HepG2 (cell line): ENCODE measurements around the gene TPM1. TPM values are rescaled to one million over a fixed set of nuclear protein-coding genes. Genes with fewer than 3 reads are reported as not detected.

ENCODE experiments used
- ATAC-seq: fragments of 200-7000 bp; cut with Tn5 transposase; 3 replicates; pipeline ENCODE4 v1.9.1; 2020; ENCODE audit warnings: mild to moderate bottlenecking, moderate library complexity
- BruUV-seq: library from RNA; stranded (reverse); fragments of 400-500 nt; replicated peaks from 2 replicates; lab custom pipeline; 2021; lab: Mats Ljungman, UMichigan
- CTCF ChIA-PET: fragments of 300-600 bp; formaldehyde crosslinking; extraction: SDS; loops from one replicate; lab custom pipeline; 2021; ENCODE audit warnings: low total read pairs, inconsistent platforms, low intra/inter-chr PET ratio; lab: Yijun Ruan, JAX
- POLR2A ChIA-PET: fragments of 350-600 bp; sonication (Branson Sonifier 250); formaldehyde crosslinking; loops from one replicate; lab custom pipeline; 2020; ENCODE audit warnings: antibody characterized with exemption, inconsistent platforms; lab: Yijun Ruan, JAX
- DNase-seq: peaks from one replicate; pipeline ENCODE4 v3.0.0-alpha.2; 2015; ENCODE audit warnings: low spot score
- FAIRE-seq: peaks from 3 replicates; lab custom pipeline; 2011; peaks lifted over from hg19 to GRCh38; lab: Jason Lieb, UNC
- H2AFZ ChIP-seq: one replicate; pipeline ENCODE4 v1.6.1; 2011; ENCODE audit warnings: low read length, inconsistent platforms
- H3K27ac ChIP-seq: fragments of 300-600 bp; 3 replicates; pipeline ENCODE4 v1.8.0; 2011; ENCODE audit warnings: mixed run types, mild to moderate bottlenecking, mixed read lengths, low read length, inconsistent platforms; ENCODE audit not compliant: insufficient read depth; ENCODE audit errors: extremely low read length
- H3K27me3 ChIP-seq, 2 experiments: fragments of 200-600 bp in 1 of 2; 2 replicates in 1 of 2; 3 replicates in 1 of 2; pipeline versions ENCODE4 v1.6.0 to v1.8.0; 2011; ENCODE audit warnings: low read length in 2 of 2, mild to moderate bottlenecking in 2 of 2, moderate library complexity in 2 of 2, inconsistent platforms in 1 of 2; ENCODE audit not compliant: insufficient read depth in 2 of 2, control insufficient read depth in 1 of 2
- H3K36me3 ChIP-seq, 2 experiments: fragments of 200-600 bp in 1 of 2; replicated peaks in 1 of 2; 2 replicates in 1 of 2; 3 replicates in 1 of 2; pipeline versions ENCODE4 v1.5.1 to v1.8.0; 2011; ENCODE audit warnings: low read length in 2 of 2, inconsistent platforms in 1 of 2; ENCODE audit not compliant: insufficient read depth in 2 of 2, control insufficient read depth in 1 of 2
- H3K4me1 ChIP-seq: 2 replicates; pipeline ENCODE4 v1.5.1; 2012; ENCODE audit warnings: low read length, inconsistent platforms; ENCODE audit not compliant: insufficient read depth
- H3K4me2 ChIP-seq: 2 replicates; pipeline ENCODE4 v1.6.0; 2011; ENCODE audit warnings: low read depth, low read length, inconsistent platforms
- H3K4me3 ChIP-seq, 3 experiments: fragments of 200-600 bp in 1 of 3; sonication (generic), shearing (Covaris generic) in 1 of 3; replicated peaks in 1 of 3; 2 replicates each; pipeline ENCODE4 v1.5.1; 2011 to 2016; ENCODE audit warnings: low read length in 3 of 3, inconsistent platforms in 2 of 3, low read depth in 2 of 3, mild to moderate bottlenecking in 2 of 3, control low read depth in 1 of 3, mixed read lengths in 1 of 3; ENCODE audit not compliant: insufficient read depth in 1 of 3
- H3K79me2 ChIP-seq: one replicate; pipeline ENCODE4 v1.6.1; 2011; ENCODE audit warnings: low read length, inconsistent platforms; ENCODE audit not compliant: insufficient read depth
- H3K9ac ChIP-seq: 2 replicates; pipeline ENCODE4 v1.6.0; 2011; ENCODE audit warnings: mild to moderate bottlenecking, low read depth, low read length, inconsistent platforms; ENCODE audit not compliant: insufficient read depth
- H3K9me3 ChIP-seq: 2 replicates; pipeline ENCODE4 v1.5.1; 2012; ENCODE audit warnings: mild to moderate bottlenecking, low read length
- H4K20me1 ChIP-seq: 2 replicates; pipeline ENCODE4 v1.6.0; 2011; ENCODE audit warnings: inconsistent platforms, mild to moderate bottlenecking, low read length, moderate library complexity; ENCODE audit not compliant: insufficient read depth
- FOXA3 ChIP-seq: IDR thresholded peaks from 2 replicates; pipeline ENCODE4 v1.6.1; 2016; ENCODE audit warnings: missing genetic modification reagents, missing compliant biosample characterization
- GMEB1 ChIP-seq: sonication (generic); formaldehyde crosslinking; IDR thresholded peaks from 2 replicates; pipeline ENCODE4 v1.5.1; 2020; ENCODE audit warnings: missing genetic modification reagents, mild to moderate bottlenecking, borderline replicate concordance
- GPN1 ChIP-seq: sonication (generic); formaldehyde crosslinking; IDR thresholded peaks from 2 replicates; pipeline ENCODE4 v1.5.1; 2020; ENCODE audit warnings: missing genetic modification reagents, borderline replicate concordance
- KAT2B ChIP-seq: fragments of 150-350 bp; IDR thresholded peaks from 2 replicates; pipeline ENCODE4 v1.6.1; 2014; ENCODE audit warnings: low read depth, low read length, borderline replicate concordance
- PBX3 ChIP-seq: sonication (generic); formaldehyde crosslinking; IDR thresholded peaks from 2 replicates; pipeline ENCODE4 v1.8.1; 2023; ENCODE audit warnings: missing genetic modification reagents, inconsistent platforms, borderline replicate concordance
- SNAPC5 ChIP-seq: sonication (generic); formaldehyde crosslinking; IDR thresholded peaks from 2 replicates; pipeline ENCODE4 v1.8.1; 2023; ENCODE audit warnings: mild to moderate bottlenecking, missing genetic modification reagents, borderline replicate concordance
- UBTF ChIP-seq: sonication (generic); formaldehyde crosslinking; IDR thresholded peaks from 2 replicates; pipeline ENCODE4 v1.4.0; 2020; ENCODE audit warnings: mild to moderate bottlenecking, missing genetic modification reagents
- ZBED4 ChIP-seq: sonication (generic); formaldehyde crosslinking; IDR thresholded peaks from 2 replicates; pipeline ENCODE4 v1.4.0; 2020; ENCODE audit warnings: missing genetic modification reagents, borderline replicate concordance
- ZNF138 ChIP-seq: sonication (generic); formaldehyde crosslinking; IDR thresholded peaks from 2 replicates; pipeline ENCODE4 v1.5.0; 2020; ENCODE audit warnings: mild to moderate bottlenecking, low read depth, missing genetic modification reagents
- ZNF777 ChIP-seq: sonication (generic); formaldehyde crosslinking; IDR thresholded peaks from 2 replicates; pipeline ENCODE4 v1.4.0; 2020; ENCODE audit warnings: missing genetic modification reagents
- ZNF878 ChIP-seq: sonication (generic); formaldehyde crosslinking; IDR thresholded peaks from 2 replicates; pipeline ENCODE4 v1.8.1; 2023; ENCODE audit warnings: mild to moderate bottlenecking, missing genetic modification reagents, moderate library complexity
- WGBS: methylation state at CpG from one replicate; pipeline ENCODE4 v1.1.6; 2017; ENCODE audit warnings: low lambda C conversion rate; 5-methylcytosine and 5-hydroxymethylcytosine counted together
- in situ Hi-C: cut with HindIII; loops from 2 replicates; pipeline ENCODE4 v1.10.0; 2017; ENCODE audit warnings: low pct_unique_long_range_greater_than_20kb; ENCODE audit not compliant: extremely low pct_ligation_motif_present
- intact Hi-C: fragments of 100-400 bp; cut with micrococcal nuclease; formaldehyde crosslinking; loops from one replicate; pipeline ENCODE4 v1.10.0; 2022; ENCODE audit not compliant: unreplicated experiment
- polyA plus RNA-seq, 8 experiments: library from polyadenylated mRNA; depleted of rRNA in 3 of 8; stranded (reverse) in 7 of 8; unstranded in 1 of 8; fragments of >200 nt; fragmentation: Illumina TruSeq in 4 of 8; extraction: Trizol in 4 of 8; gene quantifications; 2 replicates each; pipeline versions ENCODE4 v1.2.1 to v1.2.3, GENCODE V29; 2011 to 2016; ENCODE audit warnings: low read depth in 4 of 8, missing spikeins in 1 of 8, mixed read lengths in 1 of 8; ENCODE audit not compliant: insufficient read depth in 1 of 8
- total RNA-seq, 5 experiments: library from RNA; depleted of rRNA; stranded (reverse); fragments of >200 nt; fragmentation: Illumina TruSeq; extraction: Trizol; gene quantifications; 2 replicates each; pipeline ENCODE4 v1.2.3, GENCODE V29; 2016; ENCODE audit warnings: low read depth in 1 of 5

TPM1 gene
- total and polyA plus RNA-seq, 2 of the 13 experiments (the other 11 are each of a cell fraction or from before 2014, with no cell fraction given) = 98.9 to 109 TPM

GRCh38 chr15:63070681-63071129 lies 28.2 kb downstream of the TPM1 start:
- H3K9me3 ChIP-seq = no peaks in the 10 kb centered on the region
- in situ Hi-C loops (no loop called here), intact Hi-C loops (no loop called here)
- H3K36me3 ChIP-seq = peaks cover 8 to 46% of the 10 kb centered on the region in 2 experiments
- no peaks in the 10 kb centered on the region for H3K27me3 ChIP-seq
- DNase-seq (no peak), ATAC-seq (no peak), FAIRE-seq (no peak)
- ChIA-PET POLR2A (interaction anchor here (2.0 kb wide), 1 partner anchor 10 kb away, joined by 4 read pairs; no protein-coding TSS in a partner anchor), CTCF (no interaction called here)
- BruUV-seq = no TSS peak
- H4K20me1 ChIP-seq = no peaks in the 10 kb centered on the region
- H3K4me1 ChIP-seq = no peaks in the 10 kb centered on the region
- no peak overlapping the region for H3K9ac ChIP-seq
- 95% methylated on average over 6 of the region's 6 CpGs for WGBS
- H2AFZ ChIP-seq = no peak overlapping the region
- no peak overlapping the region for H3K27ac ChIP-seq
- no peaks in the 10 kb centered on the region for H3K79me2 ChIP-seq
- no peak overlapping the region for H3K4me2 ChIP-seq
- no peak overlapping the region for H3K4me3 ChIP-seq
- no peak for TF ChIP-seq GPN1
- no peak for TF ChIP-seq ZNF777 (CRISPR knock-in tag)
- TF ChIP-seq ZNF138 (CRISPR knock-in tag) = no peak
- no peak for TF ChIP-seq KAT2B
- no peak for TF ChIP-seq SNAPC5 (CRISPR knock-in tag)
- TF ChIP-seq PBX3 (CRISPR knock-in tag) = no peak
- no peak for TF ChIP-seq GMEB1 (CRISPR knock-in tag)
- TF ChIP-seq UBTF (CRISPR knock-in tag) = no peak
- TF ChIP-seq ZBED4 (CRISPR knock-in tag) = no peak
- TF ChIP-seq FOXA3 = no peak
- no peak for TF ChIP-seq ZNF878
